PFSK-1 (cell line): ENCODE measurements around the gene SLCO2A1.

Experiments
- POLR2AphosphoS5 ChIP-seq: IDR thresholded peaks from 2 replicates; pipeline ENCODE4 v1.6.1; 2012; ENCODE audit warnings: low read depth, mild to moderate bottlenecking, control low read depth, low read length, moderate library complexity
- SIN3A ChIP-seq: IDR thresholded peaks from 2 replicates; pipeline ENCODE4 v1.6.1; 2012; ENCODE audit warnings: mild to moderate bottlenecking, low read length, moderate library complexity, borderline replicate concordance; ENCODE audit not compliant: insufficient read depth
- TAF1 ChIP-seq: IDR thresholded peaks from 2 replicates; pipeline ENCODE4 v1.6.1; 2012; ENCODE audit warnings: low read length, control low read depth, borderline replicate concordance; ENCODE audit not compliant: insufficient read depth

GRCh38 chr3:134009345-134010000, 20.3 kb downstream of the SLCO2A1 start:
- TF ChIP-seq SIN3A, result no peak
- no peak for TF ChIP-seq TAF1
- TF ChIP-seq POLR2AphosphoS5, result no peak
